GM19468 (cell line): ENCODE measurements around the gene SLC35F5.
"Not testable (repeated sequence)": the region's sequence is repeated elsewhere in the genome, so short reads cannot be mapped to it uniquely, and the experiment has no call there.

Source experiments
- ATAC-seq: cut with Tn5 transposase; IDR thresholded peaks from one replicate; pipeline ENCODE4 v1.9.1; 2021; ENCODE audit warnings: mild to moderate bottlenecking, moderate library complexity, moderate number of reproducible peaks; ENCODE audit not compliant: unreplicated experiment; ENCODE audit errors: extremely low read depth

The SLC35F5 gene

GRCh38 chr2:113756355-113757137, at the start of gene SLC35F5:
Gene SLC35F5, minus strand, starts transcription at chr2:113756642. Its CDS starts 233 bp downstream, at chr2:113756409.
- ATAC-seq, result peak; percentile 79

GRCh38 chr2:113799375-113799774, 42.9 kb upstream of the SLC35F5 start:
- ATAC-seq, result no peak

- ATAC-seq, result no peak
Measured at GRCh38 chr2:113797237-113797636, 40.8 kb upstream of the SLC35F5 start.

GRCh38 chr2:113796592-113797175, 40.2 kb upstream of the SLC35F5 start:
- ATAC-seq, result no peak

- ATAC-seq, result no peak
Measured at GRCh38 chr2:113795405-113795920, 39.0 kb upstream of the SLC35F5 start.

- peak; percentile 95 for ATAC-seq
Measured at GRCh38 chr2:113791697-113792590, 35.5 kb upstream of the SLC35F5 start.

GRCh38 chr2:113784823-113785744, 28.6 kb upstream of the SLC35F5 start:
- no peak for ATAC-seq

- ATAC-seq, result no peak
Measured at GRCh38 chr2:113780472-113780871, 24.0 kb upstream of the SLC35F5 start.

- ATAC-seq, result no peak
Measured at GRCh38 chr2:113777371-113777770, 20.9 kb upstream of the SLC35F5 start.

GRCh38 chr2:113776949-113777348, 20.5 kb upstream of the SLC35F5 start:
- no peak for ATAC-seq

GRCh38 chr2:113774616-113775015, 18.2 kb upstream of the SLC35F5 start:
- not testable (repeated sequence) for ATAC-seq

- ATAC-seq, result no peak
Measured at GRCh38 chr2:113770929-113771328, 14.5 kb upstream of the SLC35F5 start.

- no peak for ATAC-seq
Measured at GRCh38 chr2:113769555-113769954, 13.1 kb upstream of the SLC35F5 start.

- ATAC-seq, result no peak
Measured at GRCh38 chr2:113768770-113769169, 12.3 kb upstream of the SLC35F5 start.

- no peak for ATAC-seq
Measured at GRCh38 chr2:113767811-113768460, 11.5 kb upstream of the SLC35F5 start.

GRCh38 chr2:113765276-113765675, 8.8 kb upstream of the SLC35F5 start:
- no peak for ATAC-seq

- no peak for ATAC-seq
Measured at GRCh38 chr2:113762377-113763118, 6.1 kb upstream of the SLC35F5 start.

GRCh38 chr2:113760400-113760799, 4.0 kb upstream of the SLC35F5 start:
- no peak for ATAC-seq
